Kidney epithelial cell (primary cell): ENCODE measurements around the gene FAM83B. TPM values are rescaled to one million over a fixed set of nuclear protein-coding genes. Genes with fewer than 3 reads are reported as not detected.

Source experiments
- DNase-seq: peaks from one replicate; pipeline ENCODE4 v3.0.0-alpha.2; 2010; ENCODE audit warnings: low read depth
- H3K27me3 ChIP-seq: 2 replicates; pipeline ENCODE4 v1.6.0; 2011; ENCODE audit warnings: low read length; ENCODE audit not compliant: control insufficient read depth, insufficient read depth
- H3K36me3 ChIP-seq: 2 replicates; pipeline ENCODE4 v1.5.1; 2011; ENCODE audit warnings: low read length; ENCODE audit not compliant: control insufficient read depth, insufficient read depth
- H3K4me3 ChIP-seq: 2 replicates; pipeline ENCODE4 v1.5.1; 2011; ENCODE audit warnings: low read depth, mild to moderate bottlenecking, control low read depth, low read length
- total RNA-seq: library from RNA; depleted of rRNA; stranded (reverse); fragments of >200 nt; gene quantifications from 2 replicates; pipeline ENCODE4 v1.2.3, GENCODE V29; 2015
- TF ChIP-seq, protein P1 (sequence below): IDR thresholded peaks from 2 replicates; pipeline ENCODE4 v1.5.1; 2011; ENCODE audit warnings: mild to moderate bottlenecking, moderate library complexity, low read length, control low read depth, inconsistent platforms; ENCODE audit not compliant: insufficient read depth, poor library complexity, severe bottlenecking

The FAM83B gene
- total RNA-seq, 1 donor from 2014 or later: 14.5 TPM

DNA sequence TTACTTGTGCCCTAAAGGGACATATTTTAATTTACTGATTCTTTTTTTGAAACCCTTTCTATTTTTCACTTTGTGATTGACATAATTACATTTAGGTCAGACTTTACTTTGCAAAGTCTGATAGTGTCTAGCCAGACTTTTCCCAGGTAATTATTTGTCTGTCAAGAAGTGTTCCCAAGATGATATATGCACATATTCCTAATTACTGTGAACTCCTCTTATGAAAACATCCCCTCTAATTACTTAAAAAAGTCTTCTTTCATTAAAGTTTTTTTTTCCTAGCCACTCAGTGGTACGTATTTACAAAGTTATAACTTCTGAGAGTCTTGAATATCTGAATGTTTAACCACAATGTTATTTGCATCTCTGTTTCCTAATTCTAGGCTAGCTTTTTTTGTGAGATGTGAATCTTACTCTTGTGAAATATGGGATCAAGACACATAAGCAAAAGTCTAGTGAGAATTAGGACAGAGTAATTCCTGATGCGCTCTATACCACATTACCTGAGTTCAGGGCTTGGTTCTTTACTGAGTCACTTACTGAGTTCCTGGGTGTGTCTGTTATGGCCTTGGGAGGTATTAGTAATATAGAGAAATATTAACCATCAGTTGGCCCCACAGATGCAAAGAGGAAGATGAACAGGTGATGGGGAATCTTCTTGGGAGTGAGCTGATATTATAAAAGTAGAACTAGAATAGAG is 27.9 kb downstream of the FAM83B start:
- no peak for DNase-seq
- Histone ChIP-seq H3K27me3 (no peaks in the 10 kb centered on the region), H3K4me3 (no peak overlapping the region), H3K36me3 (no peaks in the 10 kb centered on the region)
- TF ChIP-seq, protein P1, sequence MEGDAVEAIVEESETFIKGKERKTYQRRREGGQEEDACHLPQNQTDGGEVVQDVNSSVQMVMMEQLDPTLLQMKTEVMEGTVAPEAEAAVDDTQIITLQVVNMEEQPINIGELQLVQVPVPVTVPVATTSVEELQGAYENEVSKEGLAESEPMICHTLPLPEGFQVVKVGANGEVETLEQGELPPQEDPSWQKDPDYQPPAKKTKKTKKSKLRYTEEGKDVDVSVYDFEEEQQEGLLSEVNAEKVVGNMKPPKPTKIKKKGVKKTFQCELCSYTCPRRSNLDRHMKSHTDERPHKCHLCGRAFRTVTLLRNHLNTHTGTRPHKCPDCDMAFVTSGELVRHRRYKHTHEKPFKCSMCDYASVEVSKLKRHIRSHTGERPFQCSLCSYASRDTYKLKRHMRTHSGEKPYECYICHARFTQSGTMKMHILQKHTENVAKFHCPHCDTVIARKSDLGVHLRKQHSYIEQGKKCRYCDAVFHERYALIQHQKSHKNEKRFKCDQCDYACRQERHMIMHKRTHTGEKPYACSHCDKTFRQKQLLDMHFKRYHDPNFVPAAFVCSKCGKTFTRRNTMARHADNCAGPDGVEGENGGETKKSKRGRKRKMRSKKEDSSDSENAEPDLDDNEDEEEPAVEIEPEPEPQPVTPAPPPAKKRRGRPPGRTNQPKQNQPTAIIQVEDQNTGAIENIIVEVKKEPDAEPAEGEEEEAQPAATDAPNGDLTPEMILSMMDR: no peak

DNA sequence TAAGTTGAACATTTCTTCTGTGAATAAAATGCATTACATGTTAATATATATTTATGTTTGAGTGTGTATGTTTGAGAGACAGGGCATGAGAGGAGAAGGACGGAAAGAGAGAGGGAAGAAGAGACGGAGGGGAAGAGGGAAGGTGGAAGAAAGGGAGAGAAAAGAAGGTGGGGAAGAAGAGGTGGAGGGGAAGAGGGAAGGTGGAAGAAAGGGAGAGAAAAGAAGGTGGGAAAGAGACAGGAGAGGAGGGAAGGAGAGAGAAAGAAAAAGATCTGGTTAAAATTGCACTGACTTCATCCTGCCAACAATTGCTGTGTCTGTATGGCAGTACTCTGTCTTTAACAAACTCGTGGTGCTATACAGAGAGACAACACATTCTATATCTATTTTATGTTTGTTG is 29.0 kb downstream of the FAM83B start:
- TF ChIP-seq, protein P1: no peak
- no peaks in the 10 kb centered on the region for H3K27me3 ChIP-seq
- no peak for DNase-seq
- no peak overlapping the region for H3K4me3 ChIP-seq
- no peaks in the 10 kb centered on the region for H3K36me3 ChIP-seq

DNA sequence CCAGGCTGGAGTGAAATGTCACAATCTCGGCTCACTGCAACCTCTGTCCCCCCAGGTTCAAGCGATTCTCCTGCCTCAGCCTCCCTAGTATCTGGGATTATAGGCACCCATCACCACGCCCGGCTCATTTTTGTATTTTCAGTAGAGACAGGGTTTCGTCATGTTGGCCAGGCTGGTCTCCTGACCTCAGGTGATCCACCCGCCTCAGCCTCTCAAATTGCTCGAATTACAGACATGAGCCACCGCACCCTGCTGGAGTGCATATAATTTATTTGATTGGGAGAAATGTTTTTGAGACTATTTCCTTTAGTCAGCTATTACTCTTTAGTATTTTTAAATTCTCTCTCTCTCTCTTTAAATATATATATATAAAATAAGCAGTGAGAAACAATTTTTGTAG is 29.8 kb downstream of the FAM83B start:
- Histone ChIP-seq H3K27me3 (no peaks in the 10 kb centered on the region), H3K4me3 (no peak overlapping the region), H3K36me3 (no peaks in the 10 kb centered on the region)
- DNase-seq: no peak
- TF ChIP-seq, protein P1: no peak

DNA sequence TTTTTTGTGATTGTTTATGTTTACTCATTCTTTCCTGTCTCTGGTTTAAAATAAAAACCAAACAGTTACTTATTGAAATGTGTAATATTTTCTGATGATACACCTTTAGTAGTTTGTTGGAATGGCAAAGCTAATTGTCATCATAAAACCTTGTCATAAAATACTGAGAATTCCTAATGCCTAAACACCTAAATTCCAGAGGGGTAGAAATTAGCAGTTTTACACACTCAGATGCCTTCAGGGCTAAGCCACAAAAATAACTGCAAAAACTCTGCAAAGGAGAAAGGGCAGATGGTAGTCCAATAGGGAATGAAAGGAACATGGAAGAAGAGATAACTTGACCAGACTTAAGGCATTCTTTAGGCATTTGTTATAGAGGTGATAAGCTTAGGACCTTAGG is 30.3 kb downstream of the FAM83B start:
- Histone ChIP-seq H3K4me3 (no peak overlapping the region), H3K36me3 (no peaks in the 10 kb centered on the region), H3K27me3 (no peaks in the 10 kb centered on the region)
- DNase-seq: no peak
- TF ChIP-seq, protein P1: no peak

DNA sequence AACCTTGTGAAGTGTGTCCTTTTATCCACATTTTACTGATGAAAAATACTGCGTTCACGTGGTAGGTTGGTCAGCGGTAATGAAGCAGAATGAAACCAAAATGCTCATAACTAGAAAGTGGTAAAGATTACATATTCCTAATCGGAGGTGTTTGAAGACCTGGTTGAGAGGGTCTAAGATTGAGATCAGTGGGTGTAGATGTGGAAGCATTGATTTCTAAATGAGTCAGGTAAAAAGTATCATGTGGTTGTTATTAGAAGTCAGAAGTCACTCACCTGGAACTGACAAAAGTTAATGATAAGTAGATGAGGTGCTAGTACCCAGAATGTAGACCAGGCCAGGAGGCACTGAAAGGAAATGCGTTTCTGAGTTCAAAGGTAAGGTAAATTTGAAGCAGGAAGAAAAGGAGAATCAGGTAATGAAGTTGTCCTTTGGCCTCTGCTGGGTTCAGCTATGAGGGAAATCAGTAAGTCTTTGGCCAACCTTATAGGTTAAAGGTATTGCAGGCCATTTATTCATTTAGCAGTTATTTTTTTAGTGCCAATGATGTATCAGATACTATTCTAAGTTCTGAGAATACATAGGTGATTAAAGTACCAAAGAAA is 31.2 kb downstream of the FAM83B start:
- TF ChIP-seq, protein P1: no peak
- Histone ChIP-seq H3K27me3 (no peaks in the 10 kb centered on the region), H3K36me3 (no peaks in the 10 kb centered on the region), H3K4me3 (no peak overlapping the region)
- no peak for DNase-seq

DNA sequence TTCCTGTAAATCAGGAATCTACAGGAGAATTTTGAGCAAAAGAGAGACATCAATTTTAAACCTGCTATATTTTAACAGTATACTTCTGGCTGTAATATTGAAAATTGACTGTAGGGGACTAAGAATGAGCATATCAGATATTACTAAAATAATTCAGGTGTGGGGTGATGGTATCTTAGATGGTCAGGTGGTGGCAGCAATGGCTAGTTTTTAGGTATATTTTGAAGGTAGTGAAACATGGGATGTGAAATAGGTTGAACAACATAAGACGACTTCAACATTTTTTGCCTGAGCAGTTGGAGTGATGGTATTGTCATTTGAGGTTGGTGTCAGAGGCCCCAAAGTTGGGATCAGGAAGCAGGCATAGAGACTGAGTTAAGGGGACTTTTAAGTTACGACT is 32.1 kb downstream of the FAM83B start:
- no peaks in the 10 kb centered on the region for H3K36me3 ChIP-seq
- TF ChIP-seq, protein P1: no peak
- no peak for DNase-seq
- H3K27me3 ChIP-seq: no peaks in the 10 kb centered on the region
- H3K4me3 ChIP-seq: no peak overlapping the region
